Measurements from ENCODE around the gene UQCRH. TPM values are rescaled to one million over a fixed set of nuclear protein-coding genes. Genes with fewer than 3 reads are reported as not detected.
A peak's percentile ranks its signal among the peaks of the same experiment; 100 is the strongest.

The UQCRH gene
- total and polyA plus RNA-seq, 2 of the 13 experiments (the other 11 are each of a cell fraction or from before 2014, with no cell fraction given), result 548 to 556 TPM

GRCh38 chr1:46333300-46334029, 30.0 kb downstream of the UQCRH start (continued):
- TF ChIP-seq, protein P1, sequence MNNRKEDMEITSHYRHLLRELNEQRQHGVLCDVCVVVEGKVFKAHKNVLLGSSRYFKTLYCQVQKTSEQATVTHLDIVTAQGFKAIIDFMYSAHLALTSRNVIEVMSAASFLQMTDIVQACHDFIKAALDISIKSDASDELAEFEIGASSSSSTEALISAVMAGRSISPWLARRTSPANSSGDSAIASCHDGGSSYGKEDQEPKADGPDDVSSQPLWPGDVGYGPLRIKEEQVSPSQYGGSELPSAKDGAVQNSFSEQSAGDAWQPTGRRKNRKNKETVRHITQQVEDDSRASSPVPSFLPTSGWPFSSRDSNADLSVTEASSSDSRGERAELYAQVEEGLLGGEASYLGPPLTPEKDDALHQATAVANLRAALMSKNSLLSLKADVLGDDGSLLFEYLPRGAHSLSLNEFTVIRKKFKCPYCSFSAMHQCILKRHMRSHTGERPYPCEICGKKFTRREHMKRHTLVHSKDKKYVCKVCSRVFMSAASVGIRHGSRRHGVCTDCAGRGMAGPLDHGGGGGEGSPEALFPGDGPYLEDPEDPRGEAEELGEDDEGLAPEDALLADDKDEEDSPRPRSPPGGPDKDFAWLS (CRISPR knock-in tag; IDR thresholded peaks at IDR 0.05; ENCODE audit: borderline replicate concordance), result no peak
- TF ChIP-seq RXRB (CRISPR knock-in tag; IDR thresholded peaks at IDR 0.05; ENCODE audit: borderline replicate concordance) (peak; percentile 46; the same call in 1 of the 2 replicates), ETV5 (CRISPR knock-in tag; IDR thresholded peaks at IDR 0.05; ENCODE audit: borderline replicate concordance) (no peak; the same call in 1 of the 2 replicates), ATF7-NPFF (CRISPR knock-in tag; IDR thresholded peaks at IDR 0.05; ENCODE audit: low read depth) (no peak), CEBPZ (IDR thresholded peaks at IDR 0.05; ENCODE audit: low read length) (no peak), JUND (CRISPR knock-in tag; IDR thresholded peaks at IDR 0.05) (no peak), ZNF331 (CRISPR knock-in tag; IDR thresholded peaks at IDR 0.05) (no peak), ZNF614 (CRISPR knock-in tag; IDR thresholded peaks at IDR 0.05; ENCODE audit: borderline replicate concordance) (peak; percentile 67; the same call in 1 of the 2 replicates), ZNF552 (CRISPR knock-in tag; IDR thresholded peaks at IDR 0.05; ENCODE audit: borderline replicate concordance) (no peak), NR2F6 (IDR thresholded peaks at IDR 0.05) (no peak), NR2F6 (CRISPR knock-in tag; IDR thresholded peaks at IDR 0.05) (0 out of 2 replicates have a peak, but pooled peaks have one; percentile 26), ZNF547 (CRISPR knock-in tag; IDR thresholded peaks at IDR 0.05) (no peak), RARA (CRISPR knock-in tag; IDR thresholded peaks at IDR 0.05) (peak; percentile 30; the same call in 1 of the 2 replicates), ESRRA (CRISPR knock-in tag; IDR thresholded peaks at IDR 0.05; ENCODE audit: low read depth) (no peak), PAX8 (CRISPR knock-in tag; IDR thresholded peaks at IDR 0.05; ENCODE audit: borderline replicate concordance) (no peak), ZNF557 (CRISPR knock-in tag; IDR thresholded peaks at IDR 0.05) (no peak), HMG20A (CRISPR knock-in tag; IDR thresholded peaks at IDR 0.05; ENCODE audit: borderline replicate concordance) (no peak), TCF7L2 (IDR thresholded peaks at IDR 0.05; ENCODE audit: low read depth, low read length) (no peak), ZNF10 (CRISPR knock-in tag; IDR thresholded peaks at IDR 0.05; ENCODE audit: borderline replicate concordance, low read depth) (no peak)
- TF ChIP-seq, protein P2, sequence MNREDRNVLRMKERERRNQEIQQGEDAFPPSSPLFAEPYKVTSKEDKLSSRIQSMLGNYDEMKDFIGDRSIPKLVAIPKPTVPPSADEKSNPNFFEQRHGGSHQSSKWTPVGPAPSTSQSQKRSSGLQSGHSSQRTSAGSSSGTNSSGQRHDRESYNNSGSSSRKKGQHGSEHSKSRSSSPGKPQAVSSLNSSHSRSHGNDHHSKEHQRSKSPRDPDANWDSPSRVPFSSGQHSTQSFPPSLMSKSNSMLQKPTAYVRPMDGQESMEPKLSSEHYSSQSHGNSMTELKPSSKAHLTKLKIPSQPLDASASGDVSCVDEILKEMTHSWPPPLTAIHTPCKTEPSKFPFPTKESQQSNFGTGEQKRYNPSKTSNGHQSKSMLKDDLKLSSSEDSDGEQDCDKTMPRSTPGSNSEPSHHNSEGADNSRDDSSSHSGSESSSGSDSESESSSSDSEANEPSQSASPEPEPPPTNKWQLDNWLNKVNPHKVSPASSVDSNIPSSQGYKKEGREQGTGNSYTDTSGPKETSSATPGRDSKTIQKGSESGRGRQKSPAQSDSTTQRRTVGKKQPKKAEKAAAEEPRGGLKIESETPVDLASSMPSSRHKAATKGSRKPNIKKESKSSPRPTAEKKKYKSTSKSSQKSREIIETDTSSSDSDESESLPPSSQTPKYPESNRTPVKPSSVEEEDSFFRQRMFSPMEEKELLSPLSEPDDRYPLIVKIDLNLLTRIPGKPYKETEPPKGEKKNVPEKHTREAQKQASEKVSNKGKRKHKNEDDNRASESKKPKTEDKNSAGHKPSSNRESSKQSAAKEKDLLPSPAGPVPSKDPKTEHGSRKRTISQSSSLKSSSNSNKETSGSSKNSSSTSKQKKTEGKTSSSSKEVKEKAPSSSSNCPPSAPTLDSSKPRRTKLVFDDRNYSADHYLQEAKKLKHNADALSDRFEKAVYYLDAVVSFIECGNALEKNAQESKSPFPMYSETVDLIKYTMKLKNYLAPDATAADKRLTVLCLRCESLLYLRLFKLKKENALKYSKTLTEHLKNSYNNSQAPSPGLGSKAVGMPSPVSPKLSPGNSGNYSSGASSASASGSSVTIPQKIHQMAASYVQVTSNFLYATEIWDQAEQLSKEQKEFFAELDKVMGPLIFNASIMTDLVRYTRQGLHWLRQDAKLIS (CRISPR knock-in tag; IDR thresholded peaks at IDR 0.05), result no peak
- TF ChIP-seq, protein P3, sequence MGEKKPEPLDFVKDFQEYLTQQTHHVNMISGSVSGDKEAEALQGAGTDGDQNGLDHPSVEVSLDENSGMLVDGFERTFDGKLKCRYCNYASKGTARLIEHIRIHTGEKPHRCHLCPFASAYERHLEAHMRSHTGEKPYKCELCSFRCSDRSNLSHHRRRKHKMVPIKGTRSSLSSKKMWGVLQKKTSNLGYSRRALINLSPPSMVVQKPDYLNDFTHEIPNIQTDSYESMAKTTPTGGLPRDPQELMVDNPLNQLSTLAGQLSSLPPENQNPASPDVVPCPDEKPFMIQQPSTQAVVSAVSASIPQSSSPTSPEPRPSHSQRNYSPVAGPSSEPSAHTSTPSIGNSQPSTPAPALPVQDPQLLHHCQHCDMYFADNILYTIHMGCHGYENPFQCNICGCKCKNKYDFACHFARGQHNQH (CRISPR knock-in tag; IDR thresholded peaks at IDR 0.05), result no peak

All from HepG2 (cell line).